ENCODE results near the gene LGALS3BP.

Gene LGALS3BP

DNA sequence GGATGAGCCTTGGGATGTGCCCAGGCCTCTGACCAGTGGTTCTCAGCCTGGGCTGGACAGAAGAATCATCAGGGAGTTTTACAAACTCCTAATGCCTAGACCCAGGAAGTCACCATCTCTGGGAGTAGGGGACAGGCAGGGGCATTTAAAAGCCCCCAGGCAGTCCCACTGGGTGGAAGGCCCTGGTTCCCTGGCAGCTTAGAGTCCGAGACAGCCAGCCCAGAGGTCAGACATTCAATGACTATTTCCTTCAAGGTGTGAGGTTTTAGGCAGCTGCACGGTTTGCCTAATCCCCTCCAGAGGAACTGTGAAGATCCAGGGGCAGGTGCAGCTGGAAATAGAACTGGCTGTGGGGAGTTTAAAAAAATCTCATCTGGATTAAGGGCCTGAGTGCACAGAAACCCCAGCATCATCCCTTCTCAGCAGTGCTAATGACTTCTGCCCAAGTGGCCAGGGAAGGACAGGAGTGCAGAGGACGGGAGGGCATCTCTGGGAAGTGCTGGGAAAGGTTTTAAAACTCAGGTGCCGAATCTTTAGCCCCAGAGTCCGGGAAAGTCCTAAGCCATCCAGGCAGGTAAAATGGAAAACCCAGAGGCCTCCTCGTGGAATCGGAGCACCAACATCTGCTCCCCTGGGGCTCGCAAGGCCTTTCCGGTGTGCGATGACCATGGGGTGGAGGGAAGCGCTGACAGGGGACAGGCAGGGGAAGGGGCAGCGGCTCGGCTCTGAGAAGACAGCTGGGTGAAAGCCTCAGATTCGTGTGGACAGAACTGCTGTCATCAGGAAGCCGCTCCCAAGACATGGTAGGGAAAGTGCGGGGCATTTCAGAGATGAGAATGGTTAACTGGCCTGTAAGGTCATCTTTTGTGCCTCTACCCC, 1.5 kb upstream of the LGALS3BP start:
- DNase-seq: no peak

GRCh38 chr17:78980624-78980972, 875 bp upstream of the LGALS3BP start:
- no peak for DNase-seq

- no peak for DNase-seq
Measured at GRCh38 chr17:78977997-78978973, 1.4 kb downstream of the LGALS3BP start.

- DNase-seq: no peak
Measured at GRCh38 chr17:78977681-78977943, 2.1 kb downstream of the LGALS3BP start.

- DNase-seq: no peak
Measured at GRCh38 chr17:78976907-78977680, 2.6 kb downstream of the LGALS3BP start.

DNA sequence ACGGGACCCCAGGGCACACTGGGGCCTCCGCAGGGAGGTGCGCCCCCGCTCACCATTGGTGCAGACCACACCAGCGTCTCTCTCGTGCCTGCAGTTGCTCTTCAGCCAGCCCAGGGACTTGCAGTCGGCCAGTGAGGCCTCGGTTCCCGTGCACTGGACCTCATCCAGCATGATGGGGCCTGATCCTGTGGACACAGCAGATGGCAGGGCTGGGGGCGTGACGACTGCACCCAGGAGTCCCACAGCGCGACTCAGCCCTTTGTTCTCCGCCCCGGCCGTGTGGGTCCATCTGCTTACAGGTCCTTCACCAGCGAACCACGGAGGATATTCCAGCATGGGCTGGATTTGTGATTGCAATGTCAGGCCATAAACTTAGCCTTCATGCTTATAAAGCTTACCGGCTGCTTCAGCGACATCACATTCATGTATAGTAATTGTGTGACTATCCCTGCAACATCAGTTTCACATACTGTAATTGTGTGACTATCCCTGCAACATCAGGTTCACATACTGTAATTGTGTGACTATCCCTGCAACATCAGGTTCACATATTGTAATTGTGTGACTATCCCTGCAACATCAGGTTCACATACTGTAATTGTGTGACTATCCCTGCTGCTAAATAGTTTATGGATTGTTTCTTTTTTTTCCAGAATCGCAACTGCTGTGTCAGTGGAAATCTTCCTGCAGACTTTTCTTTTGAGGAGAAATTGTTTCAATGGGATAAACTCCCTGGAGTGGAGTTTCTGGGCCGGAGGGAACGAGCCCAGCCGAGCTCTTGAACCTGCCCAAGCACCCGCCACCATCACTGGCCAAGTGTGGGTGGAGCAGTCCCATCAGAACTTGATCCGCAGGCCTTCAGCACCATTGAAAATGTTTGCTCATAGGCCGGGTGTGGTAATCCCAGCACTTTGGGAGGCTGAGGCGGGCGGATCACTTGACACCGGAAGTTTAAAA, 4.8 kb downstream of the LGALS3BP start:
- DNase-seq: no peak

GRCh38 chr17:78973792-78974520, 5.8 kb downstream of the LGALS3BP start:
- no peak for DNase-seq

- no peak for DNase-seq
Measured at GRCh38 chr17:78973196-78973595, 6.5 kb downstream of the LGALS3BP start.

GRCh38 chr17:78972507-78973105, 7.1 kb downstream of the LGALS3BP start:
- no peak for DNase-seq

GRCh38 chr17:78971756-78972506, 7.8 kb downstream of the LGALS3BP start:
- DNase-seq: no peak

GRCh38 chr17:78970834-78971755, 8.6 kb downstream of the LGALS3BP start:
- DNase-seq: peak; percentile 81

DNA sequence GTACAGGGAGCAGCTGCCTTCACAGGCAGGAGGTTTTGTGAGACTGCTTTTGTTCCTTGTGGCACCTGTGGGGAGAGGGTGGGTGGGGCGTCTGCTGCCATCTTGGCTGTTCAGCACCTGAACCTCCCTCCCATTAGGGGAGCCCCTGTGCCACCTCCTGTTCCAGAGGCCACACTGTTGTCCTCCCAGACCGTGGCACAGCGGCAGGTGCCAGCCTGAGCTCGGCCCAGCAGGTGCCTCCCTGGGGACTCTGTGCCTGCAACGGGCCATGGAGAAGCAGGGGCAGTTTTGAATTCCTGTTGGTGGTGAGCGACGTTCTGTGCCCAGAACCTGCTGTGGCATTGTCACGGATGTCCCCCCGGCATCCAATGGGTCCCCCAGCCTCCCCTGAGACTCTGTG, 9.9 kb downstream of the LGALS3BP start:
- DNase-seq: no peak

GRCh38 chr17:78967782-78968362, 11.9 kb downstream of the LGALS3BP start:
- no peak for DNase-seq

DNA sequence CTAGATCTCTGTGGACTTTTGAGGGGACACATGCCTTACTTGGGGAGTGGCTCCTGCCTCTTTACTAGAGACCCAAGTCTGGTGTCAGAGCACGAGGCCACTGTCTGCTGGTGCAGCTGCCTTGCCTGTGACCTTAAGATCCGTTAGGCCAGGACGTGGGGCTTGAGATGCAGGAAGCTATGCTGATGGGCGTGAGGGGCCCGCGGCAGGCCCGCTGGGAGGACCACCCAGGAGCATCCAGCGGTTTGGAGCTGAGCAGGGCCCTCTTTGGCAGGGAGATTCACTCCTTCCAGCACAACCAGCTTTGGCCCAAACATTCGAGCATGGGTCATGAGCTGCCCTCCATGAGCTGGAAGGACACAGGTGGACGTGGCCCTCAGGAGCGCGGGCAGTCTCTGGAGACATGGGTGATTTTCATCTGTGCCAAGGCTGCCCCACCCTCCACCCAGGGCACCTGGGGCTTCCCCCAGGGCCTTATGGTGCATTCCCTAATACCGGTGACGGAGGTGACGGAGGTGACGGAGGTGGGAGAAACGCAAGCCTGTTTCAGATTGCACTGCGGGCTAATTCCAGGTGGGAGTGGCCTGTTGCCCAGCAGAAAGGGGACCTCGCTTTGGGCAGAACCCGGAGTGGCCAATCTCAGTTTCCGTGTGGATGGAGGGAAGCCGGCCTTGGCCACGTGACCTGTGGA, 12.7 kb downstream of the LGALS3BP start:
- no peak for DNase-seq

DNA sequence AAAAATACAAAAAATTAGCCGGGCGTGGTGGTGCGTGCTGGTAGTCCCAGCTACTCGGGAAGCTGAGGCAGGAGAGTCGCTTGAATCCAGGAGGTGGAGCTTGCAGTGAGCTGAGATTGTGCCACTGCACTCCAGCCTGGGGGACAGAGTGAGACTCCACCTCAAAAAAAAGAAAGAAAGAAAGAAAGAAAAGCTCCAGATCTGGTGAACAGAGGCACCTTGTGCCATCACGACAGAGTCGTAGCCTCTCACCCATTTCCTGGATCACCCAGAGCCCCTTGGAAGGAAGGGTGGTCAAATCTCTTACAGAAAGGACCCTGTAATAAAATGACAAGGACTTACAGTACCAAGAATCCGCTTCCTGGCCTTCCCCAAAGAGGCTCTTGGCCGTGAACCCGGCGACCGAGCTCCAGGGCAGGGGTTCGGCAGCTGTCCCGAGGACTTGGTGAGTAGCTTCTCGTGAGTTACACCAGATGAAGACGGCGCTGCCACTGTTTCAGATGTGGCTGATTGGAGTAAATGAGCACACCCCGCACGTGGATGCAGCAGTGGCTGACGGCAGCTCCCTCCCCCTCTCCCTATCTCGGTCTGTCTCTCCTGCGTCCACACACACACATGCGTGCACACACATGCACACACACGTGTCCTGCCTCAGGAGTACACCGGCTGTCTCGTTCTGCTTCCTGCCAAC, 13.5 kb downstream of the LGALS3BP start:
- no peak for DNase-seq

DNA sequence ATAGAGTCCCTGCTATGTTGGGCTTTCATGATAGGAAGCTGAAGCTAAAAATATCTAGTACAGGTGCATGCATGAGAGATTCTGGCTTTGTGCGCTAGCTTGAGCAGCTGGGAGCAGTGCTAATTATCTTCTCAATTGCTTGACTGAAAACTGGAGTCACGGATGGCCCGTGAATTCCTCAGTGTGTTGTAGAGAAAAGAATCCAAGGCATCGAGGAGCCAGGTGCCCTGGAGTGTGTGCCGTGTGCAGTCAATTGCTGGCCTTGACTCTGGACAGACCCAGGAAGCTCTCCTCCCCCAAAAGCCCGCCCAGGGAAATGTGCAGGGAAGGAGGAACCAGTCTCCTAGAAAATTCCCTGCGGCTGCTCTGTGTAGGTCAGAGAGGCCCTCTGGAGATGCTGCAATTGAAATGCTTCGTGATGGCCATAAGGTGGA, 14.2 kb downstream of the LGALS3BP start:
- no peak for DNase-seq

DNA sequence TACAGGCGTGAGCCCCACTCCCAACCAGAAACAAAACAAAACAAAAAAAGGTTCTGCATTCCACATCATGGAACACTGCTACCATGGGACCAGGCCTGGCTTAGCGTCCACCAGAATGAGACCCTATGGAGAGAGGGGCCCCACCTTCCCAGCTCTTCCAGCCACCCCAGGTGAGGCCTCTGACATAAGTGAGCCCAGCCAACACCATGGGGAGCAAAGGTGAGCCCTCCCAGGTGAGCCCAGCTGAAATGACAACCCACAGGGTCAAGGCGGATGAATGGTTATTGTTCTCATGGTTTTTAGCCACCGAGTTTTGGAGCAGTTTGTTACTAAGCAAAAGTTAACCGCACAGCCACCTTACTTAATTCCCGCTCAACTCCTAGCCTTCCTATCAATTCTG, 16.3 kb downstream of the LGALS3BP start:
- no peak for DNase-seq
